CD4-positive, alpha-beta T cell treated with Interleukin-10 for 1 hour (primary cell): ENCODE data around the gene KSR1.
"Not testable (repeated sequence)": the region's sequence is repeated elsewhere in the genome, so short reads cannot be mapped to it uniquely, and the experiment has no call there.

Source experiments
- DNase-seq: peaks from one replicate; pipeline ENCODE4 v3.0.0-alpha.2; 2020

The KSR1 gene

DNA sequence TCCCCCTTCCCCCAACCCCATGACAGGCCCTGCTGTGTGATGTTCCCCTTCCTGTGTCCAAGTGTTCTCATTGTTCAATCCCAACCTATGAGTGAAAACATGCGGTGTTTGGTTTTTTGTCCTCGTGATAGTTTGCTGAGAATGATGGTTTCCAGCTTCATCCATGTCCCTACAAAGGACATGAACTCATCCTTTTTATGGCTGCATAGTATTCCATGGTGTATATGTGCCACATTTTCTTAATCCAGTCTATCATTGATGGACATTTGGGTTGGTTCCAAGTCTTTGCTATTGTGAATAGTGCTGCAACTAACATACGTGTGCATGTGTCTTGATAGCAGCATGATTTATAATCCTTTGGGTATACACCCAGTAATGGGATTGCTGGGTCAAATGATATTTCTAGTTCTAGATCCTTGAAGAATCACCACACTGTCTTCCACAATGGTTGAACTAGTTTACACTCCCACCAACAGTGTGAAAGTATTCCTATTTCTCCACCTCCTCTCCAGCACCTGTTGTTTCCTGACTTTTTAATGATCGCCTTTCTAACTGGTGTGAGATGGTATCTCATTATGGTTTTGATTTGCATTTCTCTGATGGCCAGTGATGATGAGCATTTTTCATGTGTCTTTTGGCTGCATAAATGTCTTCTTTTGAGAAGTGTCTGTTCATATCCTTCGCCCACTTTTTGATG, 28.9 kb upstream of the KSR1 start:
- not testable (repeated sequence) for DNase-seq

DNA sequence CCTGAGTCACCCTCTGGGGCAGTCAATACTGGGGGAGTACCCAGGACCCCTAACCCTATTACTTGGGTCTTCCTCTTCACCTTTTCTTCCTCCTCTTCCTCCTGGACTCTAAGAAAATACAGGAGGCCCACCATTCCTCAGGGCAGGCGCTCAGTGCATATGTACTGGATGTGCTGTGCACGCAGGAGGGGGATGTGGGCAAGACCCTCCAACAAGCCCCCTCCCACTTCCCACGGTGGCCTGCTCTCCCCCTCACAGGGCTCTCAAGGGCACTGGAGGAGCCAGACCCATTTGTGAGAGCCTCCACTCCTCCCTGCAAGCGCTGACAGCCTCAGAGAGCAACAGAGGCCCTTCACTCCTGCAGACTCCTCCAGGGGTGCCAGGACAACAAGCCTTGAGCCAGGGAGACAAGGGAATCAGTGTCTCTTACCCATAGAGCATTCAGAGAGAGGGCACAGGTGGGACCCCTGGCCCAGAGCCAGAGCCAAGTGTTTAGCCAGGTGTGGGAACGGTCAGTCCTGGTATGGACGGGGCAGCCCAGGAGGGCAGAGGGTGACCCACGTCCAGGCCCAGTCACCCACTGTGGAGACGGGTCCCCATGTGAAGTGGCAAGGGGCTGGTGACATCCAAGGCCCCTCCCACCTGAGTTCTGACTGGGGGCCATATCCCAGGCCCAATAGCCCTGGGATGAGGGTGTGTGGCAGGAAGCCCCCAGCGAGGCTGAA, 27.3 kb upstream of the KSR1 start:
- DNase-seq: no peak

DNA sequence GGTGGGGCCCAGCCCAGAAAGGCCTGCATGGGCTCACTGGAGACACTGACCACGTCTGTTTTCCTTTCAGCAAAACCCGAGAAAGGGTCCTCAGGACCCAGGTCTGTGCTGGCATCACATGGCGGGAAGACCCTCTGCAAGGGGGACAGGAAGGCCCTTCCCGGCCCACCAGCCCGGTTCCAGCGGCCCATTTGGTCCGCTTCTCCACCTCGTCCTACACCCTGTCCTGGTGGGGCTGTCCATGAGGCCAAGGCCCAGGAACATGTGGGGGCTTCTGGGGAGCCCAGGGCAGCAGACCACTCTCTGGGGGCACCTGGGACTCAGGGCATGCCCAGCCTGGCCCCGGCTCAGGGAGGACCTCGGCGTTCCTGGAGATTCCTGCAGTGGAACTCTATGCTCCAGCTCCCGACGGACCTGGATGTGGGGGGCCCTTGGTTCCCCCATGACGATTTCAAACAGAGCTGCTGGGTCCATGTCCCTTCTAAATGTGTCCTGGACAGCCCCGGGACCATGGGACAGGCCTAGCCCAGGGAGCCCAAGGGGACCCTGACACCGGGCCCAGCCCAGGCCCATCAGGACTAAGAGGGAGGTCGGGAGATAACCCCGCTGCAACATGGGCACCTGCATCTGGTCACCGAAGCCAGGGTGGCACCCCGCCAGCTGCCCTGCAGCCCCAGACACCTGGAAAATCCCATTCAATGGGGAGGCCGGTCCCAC, 26.4 kb upstream of the KSR1 start:
- DNase-seq: no peak

DNA sequence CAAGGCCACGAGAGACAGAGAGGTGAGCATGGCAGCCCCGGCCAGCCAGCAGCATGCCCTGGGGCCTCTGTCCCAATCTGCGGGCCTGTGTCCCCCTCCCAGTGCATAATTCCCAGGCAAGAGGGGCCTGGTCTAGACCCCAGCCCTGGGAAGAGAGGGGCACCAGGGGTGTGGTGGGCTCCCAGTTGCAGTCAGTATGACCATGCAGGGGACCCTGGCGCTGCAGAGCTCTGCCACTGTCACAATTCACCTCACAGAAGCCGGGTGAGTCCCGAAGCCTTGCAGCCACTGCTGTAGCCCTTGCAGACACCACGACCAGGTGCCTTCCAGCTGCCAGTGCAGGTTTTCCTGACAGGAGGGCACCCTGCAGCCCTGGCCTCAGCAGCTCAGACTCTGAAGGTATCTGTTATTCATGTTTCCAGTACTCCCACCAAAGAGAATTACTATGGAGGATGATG, 25.8 kb upstream of the KSR1 start:
- no peak for DNase-seq

DNA sequence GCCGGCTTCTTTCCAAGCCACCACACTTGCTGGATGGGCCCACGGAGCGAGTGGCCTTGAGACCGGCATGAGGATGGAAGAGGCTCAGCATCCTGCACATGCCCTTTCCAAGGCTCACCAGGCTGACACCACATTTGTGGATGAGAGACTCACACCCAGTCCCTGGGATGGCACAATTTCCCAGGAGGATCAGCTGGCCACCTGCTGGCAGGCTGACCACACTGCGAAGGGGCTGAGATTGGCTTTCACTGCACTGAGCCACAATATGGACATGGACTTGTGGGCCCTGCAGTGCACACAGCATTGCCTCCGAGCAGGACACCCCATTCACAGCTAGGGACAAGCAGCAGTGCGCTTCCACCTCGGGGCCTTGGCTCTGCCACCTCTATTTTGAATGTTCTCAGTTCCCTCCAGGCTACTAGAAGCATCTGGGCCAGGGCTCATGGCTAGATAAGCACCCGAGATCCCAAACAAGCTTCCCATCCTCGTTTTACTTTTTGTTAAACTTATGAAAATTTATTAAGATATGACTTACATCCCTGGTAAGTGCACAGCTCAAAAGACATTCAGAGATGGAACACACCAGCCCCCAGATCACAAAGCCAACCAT, 25.3 kb upstream of the KSR1 start:
- DNase-seq: no peak

DNA sequence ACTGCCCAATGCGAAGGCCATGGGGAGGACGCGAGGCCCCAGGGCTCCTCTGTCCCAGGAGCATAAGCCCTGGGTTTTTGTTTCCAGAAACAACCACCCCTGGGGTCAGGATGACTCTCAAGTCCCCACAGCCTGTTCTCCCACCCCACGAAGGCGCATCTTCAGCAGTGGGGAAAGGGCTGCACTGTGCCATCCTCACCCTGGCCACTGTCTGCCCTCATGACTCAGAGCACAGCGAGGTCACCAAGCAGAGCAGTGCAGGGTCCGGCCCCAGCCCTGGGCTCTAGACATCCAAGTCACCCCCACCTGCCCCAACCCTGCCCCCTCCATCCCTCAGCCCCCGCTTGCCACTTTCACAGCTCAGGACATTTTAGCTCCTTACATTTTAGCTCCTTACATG, 22.7 kb upstream of the KSR1 start:
- no peak for DNase-seq

DNA sequence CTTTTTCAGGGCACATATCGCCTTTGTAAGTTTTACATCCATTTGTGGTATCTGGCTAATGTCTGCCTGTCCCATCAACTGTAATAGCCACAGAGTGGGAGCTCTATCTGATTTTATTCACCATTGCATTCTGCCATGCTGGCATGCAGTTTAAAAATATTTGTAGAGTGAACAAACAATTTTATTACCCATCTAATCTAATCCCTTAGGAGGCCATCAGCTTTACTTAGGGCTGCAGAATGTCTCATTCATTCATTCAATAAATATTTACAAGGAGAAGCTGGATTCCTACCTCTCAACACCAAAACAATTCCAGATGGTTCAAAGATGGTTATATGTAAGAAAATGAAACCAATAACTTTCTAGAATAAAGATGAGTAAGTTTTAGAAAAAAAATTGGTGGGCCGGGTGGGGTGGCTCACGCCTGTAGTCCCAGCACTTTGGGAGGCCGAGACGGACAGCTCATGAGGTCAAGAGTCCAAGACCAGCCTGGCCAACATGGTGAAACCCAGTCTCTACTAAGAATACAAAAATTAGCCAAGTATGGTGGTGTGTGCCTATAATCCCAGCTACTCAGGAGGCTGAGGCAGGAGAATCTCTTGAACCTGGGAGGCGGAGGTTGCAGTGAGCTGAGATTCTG, 20.7 kb upstream of the KSR1 start:
- not testable (repeated sequence) for DNase-seq

DNA sequence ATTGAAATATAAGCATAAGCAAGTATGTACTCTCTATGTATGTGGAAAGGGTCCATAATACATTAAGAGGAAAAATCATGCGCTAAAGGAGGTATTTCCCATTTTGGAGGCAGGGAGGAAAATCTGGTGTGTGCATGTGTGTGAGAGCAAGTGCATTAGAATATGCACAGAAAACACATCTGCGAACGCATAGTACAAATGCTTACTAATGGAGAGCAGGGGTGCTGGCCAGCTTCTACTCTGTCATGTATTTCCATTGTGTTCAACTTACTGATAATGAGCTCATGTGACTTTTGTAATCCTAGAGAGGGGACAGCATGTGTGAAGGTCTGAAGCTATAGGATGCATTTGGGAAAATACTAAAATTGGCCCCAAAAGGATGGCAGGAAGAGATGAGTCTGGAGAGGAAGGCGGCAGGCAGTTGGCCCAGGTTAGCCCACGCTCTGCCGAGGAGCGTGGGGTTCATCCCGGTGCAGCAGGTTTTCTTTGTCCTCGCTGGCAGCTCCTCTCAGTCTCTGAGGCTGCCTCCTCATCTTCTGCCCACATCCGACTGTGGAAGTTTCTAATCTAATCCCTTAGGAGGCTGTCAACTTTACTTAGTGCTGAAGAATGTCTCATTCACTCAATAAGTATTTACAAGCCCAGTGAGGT, 17.8 kb upstream of the KSR1 start:
- no peak for DNase-seq

DNA sequence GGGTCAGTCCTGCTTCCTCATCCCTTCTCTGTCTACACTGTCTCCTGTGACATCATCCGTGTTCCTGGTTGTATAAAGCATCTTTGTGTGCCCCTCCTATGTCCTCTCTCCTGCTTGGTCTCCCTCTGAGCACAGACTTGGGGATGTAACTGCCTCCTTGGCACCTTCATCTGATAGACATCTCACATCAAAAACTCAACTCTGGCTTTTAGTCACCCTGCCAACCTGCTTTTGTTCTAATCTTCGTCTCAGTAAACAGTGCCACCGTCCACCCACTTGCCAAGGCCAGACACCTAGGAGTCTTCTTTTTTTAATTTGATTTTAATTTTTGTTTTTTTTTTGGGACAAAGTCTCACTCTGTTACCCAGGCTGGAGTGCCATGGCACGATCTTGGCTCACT, 16.9 kb upstream of the KSR1 start:
- DNase-seq: no peak

DNA sequence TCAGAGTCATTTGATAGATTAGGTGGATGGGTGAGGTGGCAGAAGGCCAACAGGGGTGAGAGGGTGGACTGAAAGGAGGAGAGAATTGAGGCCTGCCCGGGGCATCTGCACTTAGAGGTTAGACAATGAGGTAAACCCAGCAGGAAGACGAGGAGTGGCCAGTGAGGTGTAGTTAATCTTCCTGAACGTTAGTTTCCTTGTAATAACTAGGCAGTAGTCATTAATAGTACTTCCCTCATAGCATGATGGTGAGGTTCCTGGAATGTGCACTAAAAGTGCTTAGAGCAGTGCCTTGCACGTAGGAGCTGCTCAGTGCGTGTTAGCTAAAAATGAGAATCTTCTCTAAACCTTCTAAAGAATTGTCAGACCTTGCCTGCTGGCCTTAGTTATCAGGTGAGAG, 13.5 kb upstream of the KSR1 start:
- DNase-seq: no peak

DNA sequence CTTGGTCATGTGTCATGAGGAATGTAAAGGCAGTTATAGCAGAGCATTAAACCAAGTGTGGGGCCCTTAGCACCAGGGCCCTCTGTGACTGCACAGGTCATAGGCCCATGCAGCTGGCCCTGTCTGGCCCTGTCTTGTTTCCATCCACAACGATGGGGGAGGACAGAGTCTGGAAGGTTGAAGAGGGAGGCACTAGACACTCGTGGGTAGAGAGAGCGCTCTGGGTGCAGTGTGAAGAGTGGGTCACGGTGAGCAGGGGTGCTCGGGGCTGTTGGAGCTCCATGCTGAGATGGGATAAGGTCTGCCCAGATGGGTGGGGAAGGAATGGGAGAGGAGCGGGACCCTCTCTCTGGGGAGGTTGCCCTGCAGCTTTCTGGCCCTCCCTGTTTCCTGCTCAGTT, 12.8 kb upstream of the KSR1 start:
- no peak for DNase-seq

DNA sequence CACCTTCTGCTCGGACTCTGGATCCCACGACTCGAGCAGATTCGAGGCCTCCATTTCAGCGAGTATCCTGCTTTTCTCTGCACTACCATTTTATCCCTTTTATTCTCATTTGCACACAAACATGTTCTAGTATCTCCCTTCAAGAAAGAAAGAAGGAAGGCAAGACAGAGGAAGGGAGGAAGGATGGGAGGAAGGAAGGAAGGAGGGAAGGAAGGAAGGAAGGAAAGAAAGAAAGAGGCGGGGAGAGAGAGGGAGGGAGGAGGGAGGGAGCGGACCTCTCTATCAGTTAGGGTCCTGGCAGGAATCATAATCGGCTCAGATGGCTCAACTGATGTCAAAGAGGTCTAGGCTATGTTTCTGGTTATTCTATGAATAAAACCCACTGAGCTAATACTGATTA, 10.3 kb upstream of the KSR1 start:
- no peak for DNase-seq

DNA sequence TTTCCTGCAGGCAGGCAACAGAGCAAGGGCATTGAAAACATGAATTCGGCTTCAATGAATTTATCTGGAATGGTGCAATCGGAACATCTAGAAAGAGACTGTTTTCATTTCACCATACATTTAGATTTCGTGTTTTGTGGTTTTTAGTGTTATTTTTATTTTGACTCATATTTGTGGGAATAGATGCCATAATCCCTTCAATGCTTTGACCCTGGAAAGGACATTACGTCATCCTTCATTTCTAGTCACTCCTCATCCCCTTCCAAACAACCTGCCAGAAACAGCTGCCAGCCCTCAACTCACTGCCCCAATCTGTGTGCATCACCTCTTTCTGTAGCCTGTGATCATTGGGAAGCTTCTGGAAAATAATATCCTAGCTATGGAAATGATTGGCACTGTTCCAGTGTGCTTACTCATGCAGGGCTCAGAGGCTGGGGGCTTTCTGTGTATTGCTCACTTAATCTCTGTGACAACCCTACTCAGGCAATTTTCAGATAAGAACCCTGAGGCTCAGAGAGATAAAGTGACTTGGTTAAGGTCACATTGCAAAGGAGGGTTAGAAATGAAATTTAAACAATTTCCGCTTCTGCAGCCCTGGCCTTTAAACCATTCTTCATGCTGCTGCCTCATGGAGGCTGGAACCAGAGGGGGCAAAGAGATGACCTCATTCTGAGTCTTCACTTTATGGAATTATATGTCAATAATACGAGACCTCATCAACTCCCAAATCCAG, 9.5 kb upstream of the KSR1 start:
- DNase-seq: no peak

DNA sequence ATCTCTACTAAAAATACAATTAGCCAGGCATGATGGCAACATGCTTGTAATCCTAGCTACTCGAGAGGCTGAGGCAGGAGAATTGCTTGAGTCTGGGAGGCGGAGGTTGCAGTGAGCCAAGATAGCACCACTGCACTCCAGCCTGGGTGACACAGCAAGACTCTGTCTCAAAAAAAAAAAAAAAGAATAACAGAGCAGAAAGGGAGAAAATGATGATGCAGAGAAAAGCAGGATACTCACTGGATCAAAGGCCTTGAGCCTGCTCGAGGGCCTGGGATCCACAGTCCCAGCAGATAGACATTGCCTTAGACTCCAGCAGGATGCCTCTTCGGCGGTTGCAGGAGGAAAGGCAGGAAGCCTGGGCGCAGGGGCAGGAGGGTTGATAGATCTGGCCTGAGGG, 7.7 kb upstream of the KSR1 start:
- not testable (repeated sequence) for DNase-seq

DNA sequence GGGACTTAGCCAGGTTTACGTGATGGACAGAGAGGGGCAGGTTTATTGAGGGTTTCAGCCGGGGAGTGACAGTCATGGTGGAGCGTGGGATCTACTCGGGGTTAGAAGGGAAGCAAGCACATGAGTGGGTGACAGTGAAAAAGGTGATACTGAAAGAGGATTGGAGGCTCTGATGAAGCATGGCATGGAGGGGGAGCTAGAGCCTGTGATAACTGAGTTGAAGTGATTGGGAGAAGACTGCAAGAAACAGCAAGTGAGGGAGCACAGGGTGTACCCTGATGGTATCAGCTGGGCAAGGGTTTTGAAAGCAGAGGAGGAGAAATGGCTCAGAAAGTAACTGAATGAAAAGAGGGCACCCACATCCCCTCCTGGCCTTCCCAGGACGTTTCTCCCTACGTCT, 6.7 kb upstream of the KSR1 start:
- no peak for DNase-seq

DNA sequence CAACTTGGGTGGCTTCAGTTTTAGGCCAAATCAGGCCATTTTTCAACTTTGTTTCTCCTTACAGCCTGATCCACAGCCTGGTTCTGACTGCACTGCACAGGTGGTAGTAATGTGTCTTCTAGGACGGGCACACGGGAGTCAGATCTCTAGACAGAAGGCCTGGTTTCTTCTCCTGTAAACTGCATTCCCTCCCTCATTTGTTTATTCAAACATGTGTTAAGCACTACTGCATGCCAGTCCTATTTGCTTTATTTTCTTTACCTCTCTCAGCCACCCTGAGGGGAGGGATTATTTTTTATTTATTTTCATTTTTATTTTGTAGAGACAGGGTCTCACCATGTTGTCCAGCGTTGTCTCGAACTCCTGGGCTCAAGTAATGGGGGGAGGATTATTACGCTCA, 6.3 kb upstream of the KSR1 start:
- DNase-seq: no peak

DNA sequence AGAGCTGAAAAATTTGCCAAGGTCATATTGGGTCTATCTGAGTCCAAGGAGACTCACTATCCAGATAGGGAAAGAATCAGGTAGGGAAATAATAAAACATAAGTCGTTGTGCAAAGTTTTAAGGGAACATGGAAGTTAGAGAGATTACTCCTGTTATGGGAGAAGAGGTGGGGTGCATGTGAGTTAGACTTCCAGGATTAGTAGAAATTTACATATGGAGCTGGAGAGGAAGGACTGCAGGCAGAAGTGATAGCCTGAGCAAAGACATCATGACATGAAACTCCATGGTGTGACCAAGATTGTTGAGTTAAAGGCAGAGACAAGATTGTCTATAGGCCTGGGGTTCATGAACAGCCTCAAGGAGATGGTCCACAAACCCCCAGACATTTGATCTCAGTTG, 5.8 kb upstream of the KSR1 start:
- no peak for DNase-seq

DNA sequence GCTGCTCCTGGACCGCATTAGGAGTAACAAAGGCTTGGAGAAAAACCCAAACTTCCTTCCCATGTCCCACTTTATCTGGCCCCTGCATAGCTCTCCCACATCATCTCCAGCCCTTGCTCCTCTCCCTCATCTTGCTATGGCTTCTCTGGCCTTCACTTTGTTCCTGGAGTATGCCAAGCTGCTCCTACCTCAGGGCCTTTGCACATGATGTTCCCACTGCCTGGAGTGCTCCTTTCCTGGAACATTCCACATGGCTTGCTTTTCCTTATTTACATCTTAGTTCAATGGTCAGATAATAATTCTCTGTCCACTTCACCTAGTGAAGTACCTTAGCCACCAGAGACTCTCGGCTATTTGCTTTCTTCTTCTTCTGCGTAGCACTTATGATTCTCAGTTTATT, 4.3 kb upstream of the KSR1 start:
- DNase-seq: no peak

DNA sequence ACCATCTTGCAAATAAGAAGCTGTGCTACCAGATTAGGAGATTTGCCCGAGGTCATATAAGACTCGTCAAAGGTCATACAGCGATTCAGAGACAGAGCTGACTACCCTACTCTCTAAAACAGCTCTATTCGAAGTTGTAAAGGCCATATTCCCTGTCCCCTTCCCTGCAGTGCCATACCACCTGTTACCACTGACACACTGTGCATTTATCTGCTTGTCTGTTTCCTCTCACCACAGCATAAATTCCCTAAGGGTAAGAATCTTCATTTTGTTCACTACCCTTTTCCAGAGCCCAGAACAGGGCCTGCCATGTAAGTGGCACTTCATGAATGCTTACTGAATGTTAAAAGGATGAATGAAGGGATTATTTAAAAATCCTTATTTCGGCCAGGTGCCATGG, 3.4 kb upstream of the KSR1 start:
- no peak for DNase-seq

DNA sequence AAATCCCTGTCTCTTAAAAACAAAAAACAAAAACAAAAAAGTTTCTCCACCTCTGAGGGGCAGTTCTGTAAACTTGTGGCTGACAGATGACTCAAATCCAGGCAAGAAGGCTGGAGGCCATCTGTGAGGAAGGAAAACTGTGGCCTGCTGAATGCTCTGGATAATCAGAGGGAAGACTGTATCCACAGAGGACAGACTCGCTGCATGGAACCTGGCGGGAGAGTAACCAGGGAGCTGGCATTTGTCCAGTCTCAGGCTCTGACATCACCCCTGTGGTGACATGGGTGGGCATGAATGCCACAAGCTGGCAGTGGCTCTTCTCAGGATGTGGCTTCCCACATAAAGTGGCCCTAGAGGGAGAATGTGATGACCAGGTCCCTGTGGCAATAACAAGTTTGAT, 2.8 kb upstream of the KSR1 start:
- no peak for DNase-seq

DNA sequence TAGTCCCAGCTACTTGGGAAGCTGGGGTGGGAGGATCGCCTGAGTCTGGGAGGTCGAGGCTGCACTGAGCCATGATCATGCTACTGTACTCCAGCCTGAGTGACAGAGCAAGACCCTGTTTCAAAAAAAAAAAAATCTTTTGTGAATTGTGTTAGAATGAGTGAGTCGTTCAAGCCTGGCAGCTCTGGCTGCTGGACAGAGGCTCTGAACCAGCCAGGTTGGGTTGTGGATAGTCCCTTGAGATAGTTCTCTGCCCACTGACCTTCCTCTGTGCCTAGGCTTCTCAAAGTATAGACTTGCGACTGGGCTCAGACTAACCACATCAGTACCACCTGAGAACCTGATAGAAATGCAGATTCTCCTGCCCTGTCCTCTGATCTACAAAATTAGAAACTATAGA, 2.2 kb upstream of the KSR1 start:
- no peak for DNase-seq
